HG03108 (cell line): ENCODE measurements around the gene LRRC45.
A peak's percentile ranks its signal among the peaks of the same experiment; 100 is the strongest.
"Not testable (repeated sequence)": the region's sequence is repeated elsewhere in the genome, so short reads cannot be mapped to it uniquely, and the experiment has no call there.

ENCODE experiments used
- ATAC-seq: cut with Tn5 transposase; IDR thresholded peaks from one replicate; pipeline ENCODE4 v1.9.1; 2021; ENCODE audit warnings: moderate library complexity; ENCODE audit not compliant: unreplicated experiment

The LRRC45 gene

GRCh38 chr17:82022981-82023446, at the start of gene LRRC45:
LRRC45 (plus strand) TSS chr17:82023305; CDS start chr17:82023644, 339 bp downstream.
- ATAC-seq = peak; percentile 88

DNA sequence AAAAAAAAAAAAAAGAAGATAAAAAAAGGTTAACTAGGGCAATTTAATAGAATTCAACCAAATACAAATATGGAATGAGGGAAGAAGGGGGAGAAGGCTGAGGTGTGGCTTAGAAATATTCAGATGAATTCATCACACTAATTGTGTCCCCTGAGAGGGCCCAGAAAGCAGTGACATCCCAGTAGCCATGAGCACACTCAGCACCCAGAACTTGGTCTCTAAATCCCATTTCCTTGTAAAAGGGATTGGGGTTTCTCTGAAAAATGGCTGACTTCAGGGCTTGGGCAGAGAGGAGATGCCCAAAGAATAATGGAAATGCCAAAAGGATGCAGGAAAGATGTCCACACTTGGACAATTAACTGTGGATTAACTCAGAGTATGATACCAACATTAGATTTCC, 49.7 kb upstream of the LRRC45 start:
- ATAC-seq = no peak

DNA sequence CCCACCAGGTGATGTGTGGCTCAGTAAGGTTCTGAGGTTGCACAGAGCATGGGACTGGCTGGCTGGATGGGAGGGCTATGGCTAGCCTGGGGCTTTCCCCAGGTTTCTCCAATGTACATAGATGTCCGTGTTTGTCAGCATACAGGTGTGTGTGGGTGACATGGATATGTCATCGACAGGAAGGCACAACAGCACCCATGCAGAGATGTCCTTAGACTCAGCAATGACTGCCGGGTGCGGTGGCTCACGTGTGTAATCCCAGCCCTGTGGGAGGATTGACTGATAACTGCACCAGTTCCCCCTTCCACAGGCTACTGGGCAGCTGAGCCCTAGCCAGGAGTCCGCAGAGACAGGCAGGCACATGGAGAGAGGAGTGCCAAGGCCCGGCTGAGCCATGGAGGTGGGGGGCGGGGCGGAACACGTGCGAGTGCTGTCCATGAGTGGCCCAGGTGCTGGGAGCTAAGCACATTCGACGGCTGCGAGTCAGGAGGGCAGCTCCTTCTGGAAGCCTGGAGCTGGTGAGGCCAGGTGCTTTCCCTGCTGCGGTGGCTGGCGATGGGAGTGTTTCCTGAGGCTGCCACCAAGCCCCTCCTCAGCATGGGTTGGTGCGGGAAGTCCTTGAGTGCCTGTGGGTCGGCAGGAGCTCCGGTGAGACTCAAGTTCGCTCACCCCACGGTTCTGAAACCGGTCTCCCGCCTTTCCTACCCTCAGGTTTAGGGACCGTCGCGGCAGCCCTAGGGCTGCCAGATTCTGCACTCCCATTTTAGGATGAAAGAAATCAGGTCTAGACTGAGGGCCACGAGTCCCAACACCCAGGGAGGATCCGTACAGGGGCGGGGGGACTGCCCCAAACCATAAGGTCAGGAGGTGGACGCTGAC, 46.5 kb upstream of the LRRC45 start:
- no peak for ATAC-seq

DNA sequence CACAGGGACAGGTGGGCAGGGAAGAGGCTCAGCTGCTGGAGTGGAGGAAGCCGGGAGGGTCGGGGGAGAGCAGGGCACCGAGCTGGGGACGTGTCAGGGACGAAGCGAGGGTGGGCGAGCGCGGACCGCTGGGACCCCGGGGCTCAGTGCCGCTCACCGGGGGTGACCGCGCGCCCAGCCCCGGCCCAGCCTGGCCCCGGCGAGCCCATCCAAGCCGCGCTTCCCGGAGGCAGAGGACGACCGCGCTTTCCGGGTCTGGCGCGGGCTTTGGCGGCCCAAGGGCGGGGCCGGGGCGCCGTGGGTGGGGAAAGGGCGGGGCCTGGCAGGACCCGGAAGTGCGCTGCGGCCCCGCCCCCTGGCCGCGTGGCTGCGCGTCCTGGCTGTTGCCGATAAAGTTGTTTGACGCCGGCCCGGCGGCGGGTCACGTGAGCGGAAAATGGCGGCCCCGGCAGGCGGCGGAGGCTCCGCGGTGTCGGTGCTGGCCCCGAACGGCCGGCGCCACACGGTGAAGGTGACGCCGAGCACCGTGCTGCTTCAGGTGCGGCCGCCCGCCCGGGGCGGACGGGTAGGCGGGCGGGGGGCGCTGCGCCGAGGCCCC, 45.8 kb upstream of the LRRC45 start, which contains the start of gene ASPSCR1:
TSS of gene ASPSCR1 (plus strand) at position 419 of the 598 bp plus-strand sequence. CDS start at position 437, 18 bp downstream.
- ATAC-seq = peak; percentile 77

DNA sequence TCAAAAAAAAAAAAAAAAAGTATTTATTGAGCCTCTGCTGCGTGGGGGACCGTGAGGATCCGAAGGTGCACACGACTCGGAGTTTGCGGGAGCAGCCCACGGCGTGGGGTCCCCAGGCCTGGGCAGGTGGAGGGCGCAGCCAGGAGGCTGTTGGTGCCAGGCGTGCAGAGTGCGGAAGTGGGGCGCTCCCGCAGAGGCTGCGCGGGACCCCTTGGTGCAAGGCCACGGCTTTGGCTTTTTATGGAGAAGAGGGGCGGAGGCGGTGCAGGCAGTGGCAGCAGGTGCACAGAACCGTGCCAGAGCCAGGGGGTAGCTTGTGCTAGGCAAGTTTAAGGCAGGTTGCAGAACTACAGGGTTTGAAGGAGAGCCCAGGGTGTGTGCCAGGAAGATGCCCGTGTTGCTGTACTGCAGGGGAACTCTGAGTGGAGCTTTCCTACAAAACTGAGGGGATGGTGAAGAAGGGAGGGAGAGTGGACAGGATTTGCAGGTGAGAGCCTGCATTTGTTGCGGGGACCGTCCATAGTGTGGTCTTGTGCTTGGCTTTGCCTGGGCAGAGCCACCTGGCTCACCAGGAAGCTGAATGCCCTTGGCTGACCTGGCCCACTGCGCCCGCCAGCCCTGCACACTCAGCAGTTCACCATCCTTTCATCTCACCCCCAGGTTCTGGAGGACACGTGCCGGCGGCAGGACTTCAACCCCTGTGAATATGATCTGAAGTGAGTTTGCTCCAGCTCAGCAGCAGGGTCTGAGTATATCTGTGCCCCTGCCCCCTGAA, 44.4 kb upstream of the LRRC45 start:
- no peak for ATAC-seq

DNA sequence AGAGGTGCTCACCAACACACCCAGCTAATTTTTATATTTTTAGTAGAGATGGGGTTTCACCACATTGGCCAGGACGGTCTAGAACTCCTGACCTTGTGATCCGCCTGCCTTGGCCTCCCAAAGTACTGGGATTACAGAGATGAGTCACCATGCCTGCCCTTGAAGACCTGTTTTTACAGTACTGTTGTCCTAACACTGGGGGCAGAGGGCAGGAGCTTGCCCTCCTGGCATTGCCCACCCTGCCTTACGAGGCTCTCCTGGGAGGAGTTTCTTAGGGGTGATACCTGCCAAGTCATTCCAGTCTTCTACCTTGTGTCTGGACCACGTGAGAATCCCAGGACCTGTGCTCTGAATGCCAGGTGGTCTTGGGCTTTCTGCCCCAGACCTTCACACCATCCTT, 43.0 kb upstream of the LRRC45 start:
- ATAC-seq = no peak

GRCh38 chr17:81980707-81981343, 42.3 kb upstream of the LRRC45 start:
- no peak for ATAC-seq

- not testable (repeated sequence) for ATAC-seq
Measured at GRCh38 chr17:81981511-81981910, 41.6 kb upstream of the LRRC45 start.

- no peak for ATAC-seq
Measured at GRCh38 chr17:81983011-81983638, 40.0 kb upstream of the LRRC45 start.

- no peak for ATAC-seq
Measured at GRCh38 chr17:81983639-81984373, 39.3 kb upstream of the LRRC45 start.

- no peak for ATAC-seq
Measured at GRCh38 chr17:81984773-81985410, 38.2 kb upstream of the LRRC45 start.

DNA sequence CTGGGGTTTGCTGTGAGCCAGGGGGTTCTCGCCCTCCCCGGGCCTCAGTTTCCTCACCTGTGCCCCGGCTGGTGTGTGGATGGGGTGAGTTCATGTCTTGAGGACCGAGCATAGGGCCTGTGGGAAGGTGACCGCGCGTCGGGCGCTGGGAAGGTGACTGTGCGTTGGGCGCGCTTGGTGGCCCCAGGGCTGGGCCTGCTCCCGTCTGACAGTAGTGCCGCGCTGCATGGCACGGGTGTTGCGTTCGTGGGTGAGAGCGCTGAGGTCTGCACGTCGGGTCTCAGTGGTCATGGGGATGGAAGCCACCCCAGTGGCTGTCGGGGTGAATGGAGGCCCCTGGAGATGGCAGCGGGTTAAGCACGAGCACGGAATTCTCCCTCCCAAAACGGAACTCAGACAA, 36.5 kb upstream of the LRRC45 start:
- ATAC-seq = no peak

GRCh38 chr17:81987161-81987770, 35.8 kb upstream of the LRRC45 start:
- no peak for ATAC-seq

GRCh38 chr17:81990836-81991683, 32.0 kb upstream of the LRRC45 start:
- ATAC-seq = no peak

DNA sequence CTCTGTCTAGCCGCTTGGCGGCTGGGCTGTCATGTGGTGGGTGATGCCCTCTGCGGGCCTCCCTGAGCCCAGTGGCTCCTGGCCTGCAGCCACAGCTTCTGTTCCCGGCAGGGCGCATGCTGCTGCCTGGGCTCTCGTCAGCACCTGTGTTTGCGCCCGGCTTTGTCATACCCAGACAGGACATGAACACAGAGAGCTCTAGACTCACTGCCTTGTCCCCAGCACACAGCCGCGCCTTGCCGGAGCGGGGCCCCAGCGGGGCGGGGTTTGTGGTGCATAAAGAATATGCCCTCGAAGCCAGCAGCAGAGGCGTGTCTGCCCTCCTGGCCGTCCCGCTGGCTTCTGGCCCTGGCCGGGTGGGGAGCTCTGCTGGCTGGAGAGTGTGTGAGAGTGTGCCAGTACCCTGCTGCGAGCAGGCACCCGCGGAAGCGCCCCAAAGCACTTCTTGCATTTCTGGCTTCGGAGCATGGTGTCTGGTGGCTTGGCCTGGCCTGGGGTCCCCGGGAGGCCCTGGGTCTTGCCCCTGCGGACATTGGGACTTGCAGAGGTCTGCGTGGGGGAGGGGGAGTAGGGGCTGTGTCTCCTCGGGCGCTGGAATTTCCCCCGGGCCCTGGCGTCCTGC, 31.3 kb upstream of the LRRC45 start:
- ATAC-seq = no peak

DNA sequence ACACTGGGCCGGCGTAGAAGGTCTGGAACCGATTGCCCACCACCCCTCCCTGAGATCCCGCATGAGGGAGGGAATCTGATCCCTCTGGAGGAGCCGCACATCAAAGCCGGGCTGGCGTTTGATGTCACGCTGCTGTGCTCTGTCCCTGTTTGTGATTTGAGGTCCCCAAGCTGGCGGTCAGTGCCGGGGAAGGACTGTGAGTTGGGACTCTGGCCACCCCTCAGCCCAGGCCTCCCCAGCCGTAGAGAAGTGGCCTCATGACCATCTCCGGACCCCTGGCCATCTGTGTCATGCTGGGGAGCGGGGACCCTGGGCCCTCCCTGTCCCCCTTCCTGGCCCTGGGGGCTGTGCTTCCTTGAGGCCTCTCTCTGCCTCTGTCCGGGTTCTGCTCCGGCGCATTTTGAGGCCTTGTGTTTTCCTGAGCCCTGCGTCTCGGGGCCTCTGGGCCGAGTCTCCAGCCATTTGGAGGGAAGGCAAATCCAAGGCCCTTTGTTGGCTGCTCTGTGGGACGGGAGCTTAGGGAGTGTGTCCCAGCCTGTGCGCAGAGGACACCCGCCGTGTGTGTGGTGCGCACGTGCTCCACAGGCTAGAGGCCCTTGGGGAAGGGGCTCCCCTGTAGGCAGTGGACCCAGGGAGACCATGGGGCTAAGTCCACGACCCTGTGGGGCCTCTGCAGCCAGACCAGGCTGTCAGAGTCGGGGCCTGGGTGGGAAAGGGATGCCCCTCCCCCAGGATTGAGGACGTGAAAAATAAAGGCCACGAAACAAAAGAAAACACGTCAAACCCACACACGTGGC, 30.6 kb upstream of the LRRC45 start:
- ATAC-seq = no peak
